ENCODE data around the gene FDCSP. TPM values are rescaled to one million over a fixed set of nuclear protein-coding genes. Genes with fewer than 3 reads are reported as not detected.

The FDCSP gene
- total RNA-seq, 1 experiment from 2014 or later = not detected

DNA sequence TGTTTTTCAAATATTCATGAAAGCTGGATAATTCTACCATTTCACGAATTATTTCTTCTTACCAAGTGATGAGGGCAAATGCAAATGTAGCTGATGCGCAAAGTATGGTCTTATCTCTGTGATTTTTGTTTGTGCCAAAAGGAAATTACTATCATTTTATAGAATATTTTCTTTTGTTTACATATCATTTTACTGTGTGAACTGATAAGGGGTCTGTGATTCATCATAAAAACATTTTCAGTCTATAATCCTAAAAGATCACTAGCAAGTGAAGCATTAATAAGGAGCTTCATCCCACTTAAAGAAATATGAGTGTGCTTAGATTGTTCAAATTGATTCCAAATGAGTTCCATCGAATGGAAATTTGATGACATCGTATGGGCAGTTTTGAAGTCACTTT is 17.2 kb downstream of the FDCSP start:
- no TSS peak for BruUV-seq (replicated peaks)
- Histone ChIP-seq H3K9ac (ENCODE audit: low read length) (no peak overlapping the region), H3K4me3 (ENCODE audit: low read length) (no peak overlapping the region), H3K36me3 (ENCODE audit: low read depth, low read length) (no peaks in the 10 kb centered on the region), H3K4me2 (ENCODE audit: low read length) (no peak overlapping the region), H2AFZ (ENCODE audit: low read length) (no peak overlapping the region), H3K4me1 (ENCODE audit: insufficient read depth, low read length) (no peaks in the 10 kb centered on the region), H3F3A (ENCODE audit: low read length, unreplicated experiment) (no peaks in the 10 kb centered on the region), H3K9me2 (replicated peaks; ENCODE audit: low read length) (no peaks in the 10 kb centered on the region), H3K27ac (ENCODE audit: low read length) (no peak overlapping the region), H3K27me3 (ENCODE audit: low read length) (peaks cover 11% of the 10 kb centered on the region; the same call in 1 of the 2 replicates), H4K20me1 (ENCODE audit: low read length) (no peaks in the 10 kb centered on the region), H3K9me3 (ENCODE audit: low read length) (no peaks in the 10 kb centered on the region), H3K79me2 (ENCODE audit: low read length) (no peaks in the 10 kb centered on the region)
- DNase-seq (no peak), ATAC-seq (no peak)
- ChIA-PET POLR2A (ENCODE audit: unreplicated experiment) (no interaction called here), CTCF (no interaction called here)
- TF ChIP-seq EZH2 (IDR thresholded peaks at IDR 0.05; ENCODE audit: low read length, unreplicated experiment) = no peak
- TF ChIP-seq, protein P1, sequence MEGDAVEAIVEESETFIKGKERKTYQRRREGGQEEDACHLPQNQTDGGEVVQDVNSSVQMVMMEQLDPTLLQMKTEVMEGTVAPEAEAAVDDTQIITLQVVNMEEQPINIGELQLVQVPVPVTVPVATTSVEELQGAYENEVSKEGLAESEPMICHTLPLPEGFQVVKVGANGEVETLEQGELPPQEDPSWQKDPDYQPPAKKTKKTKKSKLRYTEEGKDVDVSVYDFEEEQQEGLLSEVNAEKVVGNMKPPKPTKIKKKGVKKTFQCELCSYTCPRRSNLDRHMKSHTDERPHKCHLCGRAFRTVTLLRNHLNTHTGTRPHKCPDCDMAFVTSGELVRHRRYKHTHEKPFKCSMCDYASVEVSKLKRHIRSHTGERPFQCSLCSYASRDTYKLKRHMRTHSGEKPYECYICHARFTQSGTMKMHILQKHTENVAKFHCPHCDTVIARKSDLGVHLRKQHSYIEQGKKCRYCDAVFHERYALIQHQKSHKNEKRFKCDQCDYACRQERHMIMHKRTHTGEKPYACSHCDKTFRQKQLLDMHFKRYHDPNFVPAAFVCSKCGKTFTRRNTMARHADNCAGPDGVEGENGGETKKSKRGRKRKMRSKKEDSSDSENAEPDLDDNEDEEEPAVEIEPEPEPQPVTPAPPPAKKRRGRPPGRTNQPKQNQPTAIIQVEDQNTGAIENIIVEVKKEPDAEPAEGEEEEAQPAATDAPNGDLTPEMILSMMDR (conservative IDR thresholded peaks at IDR 0.05; ENCODE audit: low read depth, low read length) = no peak
- intact Hi-C loops (cut with micrococcal nuclease) = no loop called here

DNA sequence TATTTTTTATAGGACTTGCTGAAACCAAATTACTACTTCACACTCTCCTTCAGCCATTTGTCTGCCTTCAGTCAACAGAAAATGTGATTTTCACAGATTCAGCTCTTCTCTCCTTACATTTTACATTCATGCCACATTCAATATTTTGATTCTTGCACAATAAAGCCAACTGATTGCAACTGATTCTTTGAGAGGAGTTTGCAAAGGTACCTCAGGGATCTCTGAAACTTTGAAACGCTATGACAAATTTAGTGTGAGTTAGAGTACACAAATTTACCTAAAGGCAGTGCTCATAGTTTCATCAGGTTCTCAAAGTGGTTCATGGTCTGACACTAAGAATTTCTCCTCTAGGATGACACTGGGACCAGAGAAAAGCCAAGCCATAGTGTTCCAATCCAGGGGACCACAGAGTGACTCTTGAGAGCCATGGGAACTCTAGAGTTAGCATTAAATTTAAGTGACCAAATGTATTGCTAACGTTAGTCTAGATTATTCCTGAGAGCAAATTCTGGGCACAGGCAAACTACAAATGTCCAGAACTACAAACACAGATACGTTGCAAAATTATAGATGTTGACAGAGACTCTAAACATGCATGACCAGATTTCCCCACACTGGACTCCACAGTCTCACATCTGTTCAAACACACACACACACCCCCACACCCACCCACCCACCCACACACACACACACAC is 25.5 kb downstream of the FDCSP start:
- ChIA-PET POLR2A (ENCODE audit: unreplicated experiment) (no interaction called here), CTCF (no interaction called here)
- H3K27ac ChIP-seq (ENCODE audit: low read length) = no peak overlapping the region
- no peak for ATAC-seq
- no peaks in the 10 kb centered on the region for H3K79me2 ChIP-seq (ENCODE audit: low read length)
- H3K4me2 ChIP-seq (ENCODE audit: low read length) = no peak overlapping the region
- no peak overlapping the region for H3K4me3 ChIP-seq (ENCODE audit: low read length)
- DNase-seq = no peak
- no peak overlapping the region for H3K9ac ChIP-seq (ENCODE audit: low read length)
- no peaks in the 10 kb centered on the region for H3F3A ChIP-seq (ENCODE audit: low read length, unreplicated experiment)
- H3K9me2 ChIP-seq (replicated peaks; ENCODE audit: low read length) = no peaks in the 10 kb centered on the region
- no peak for TF ChIP-seq EZH2 (IDR thresholded peaks at IDR 0.05; ENCODE audit: low read length, unreplicated experiment)
- TF ChIP-seq EZH2phosphoT487 (IDR thresholded peaks at IDR 0.05; ENCODE audit: borderline replicate concordance, low read length) = no peak
- TF ChIP-seq, protein P1 (conservative IDR thresholded peaks at IDR 0.05; ENCODE audit: low read depth, low read length) = no peak
- no peaks in the 10 kb centered on the region for H3K27me3 ChIP-seq (ENCODE audit: low read length)
- no peaks in the 10 kb centered on the region for H3K4me1 ChIP-seq (ENCODE audit: insufficient read depth, low read length)
- intact Hi-C loops (cut with micrococcal nuclease) = no loop called here
- no TSS peak for BruUV-seq (replicated peaks)
- H3K9me3 ChIP-seq (ENCODE audit: low read length) = no peaks in the 10 kb centered on the region
- H3K36me3 ChIP-seq (ENCODE audit: low read depth, low read length) = no peaks in the 10 kb centered on the region
- no peak overlapping the region for H2AFZ ChIP-seq (ENCODE audit: low read length)
- no peaks in the 10 kb centered on the region for H4K20me1 ChIP-seq (ENCODE audit: low read length)

DNA sequence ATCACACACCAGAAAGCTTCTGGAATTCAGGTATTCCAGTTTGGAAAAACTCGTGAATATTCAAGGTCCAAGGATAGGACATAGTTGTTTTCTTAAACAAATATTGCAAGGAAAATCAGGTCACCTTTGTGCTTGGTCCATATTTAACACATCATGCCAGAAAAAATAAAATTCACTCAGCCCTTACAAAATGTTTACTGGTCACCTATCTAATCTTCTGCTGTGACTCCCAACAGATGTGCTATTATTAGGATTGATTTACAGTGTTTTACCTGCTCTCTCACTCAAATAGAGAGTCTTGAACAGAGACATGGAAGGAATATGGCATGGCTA is 26.0 kb downstream of the FDCSP start:
- intact Hi-C loops (cut with micrococcal nuclease) = no loop called here
- H3F3A ChIP-seq (ENCODE audit: low read length, unreplicated experiment) = no peaks in the 10 kb centered on the region
- no peak for DNase-seq
- H3K79me2 ChIP-seq (ENCODE audit: low read length) = no peaks in the 10 kb centered on the region
- ChIA-PET CTCF (no interaction called here), POLR2A (ENCODE audit: unreplicated experiment) (no interaction called here)
- H3K27me3 ChIP-seq (ENCODE audit: low read length) = no peaks in the 10 kb centered on the region
- no TSS peak for BruUV-seq (replicated peaks)
- H3K4me1 ChIP-seq (ENCODE audit: insufficient read depth, low read length) = no peaks in the 10 kb centered on the region
- H3K27ac ChIP-seq (ENCODE audit: low read length) = no peak overlapping the region
- no peaks in the 10 kb centered on the region for H4K20me1 ChIP-seq (ENCODE audit: low read length)
- TF ChIP-seq, protein P1 (conservative IDR thresholded peaks at IDR 0.05; ENCODE audit: low read depth, low read length) = no peak
- TF ChIP-seq EZH2 (IDR thresholded peaks at IDR 0.05; ENCODE audit: low read length, unreplicated experiment) = no peak
- no peak for TF ChIP-seq EZH2phosphoT487 (IDR thresholded peaks at IDR 0.05; ENCODE audit: borderline replicate concordance, low read length)
- no peak overlapping the region for H3K9ac ChIP-seq (ENCODE audit: low read length)
- no peak for ATAC-seq
- H3K9me3 ChIP-seq (ENCODE audit: low read length) = no peaks in the 10 kb centered on the region
- H3K9me2 ChIP-seq (replicated peaks; ENCODE audit: low read length) = no peaks in the 10 kb centered on the region
- H3K4me2 ChIP-seq (ENCODE audit: low read length) = no peak overlapping the region
- H3K36me3 ChIP-seq (ENCODE audit: low read depth, low read length) = no peaks in the 10 kb centered on the region
- no peak overlapping the region for H2AFZ ChIP-seq (ENCODE audit: low read length)
- no peak overlapping the region for H3K4me3 ChIP-seq (ENCODE audit: low read length)

All from PC-3 (cell line).